DMS79 (cell line): Measurements from ENCODE around the gene CAPN7.

Experiments used
- DNase-seq: peaks from one replicate; lab custom pipeline; 2025; lab: John Stamatoyannopoulos, UW

The CAPN7 gene

GRCh38 chr3:15298504-15298903 lies 92.5 kb downstream of the CAPN7 start:
- no peak for DNase-seq

- DNase-seq, result no peak
These were observed 93.0 kb downstream of the CAPN7 start for GRCh38 chr3:15299036-15299435.

GRCh38 chr3:15300323-15301078 lies 94.5 kb downstream of the CAPN7 start:
- DNase-seq, result no peak

GRCh38 chr3:15301761-15302160 lies 95.7 kb downstream of the CAPN7 start:
- no peak for DNase-seq
